ENCODE data around the gene SLC10A3.

The SLC10A3 gene

DNA sequence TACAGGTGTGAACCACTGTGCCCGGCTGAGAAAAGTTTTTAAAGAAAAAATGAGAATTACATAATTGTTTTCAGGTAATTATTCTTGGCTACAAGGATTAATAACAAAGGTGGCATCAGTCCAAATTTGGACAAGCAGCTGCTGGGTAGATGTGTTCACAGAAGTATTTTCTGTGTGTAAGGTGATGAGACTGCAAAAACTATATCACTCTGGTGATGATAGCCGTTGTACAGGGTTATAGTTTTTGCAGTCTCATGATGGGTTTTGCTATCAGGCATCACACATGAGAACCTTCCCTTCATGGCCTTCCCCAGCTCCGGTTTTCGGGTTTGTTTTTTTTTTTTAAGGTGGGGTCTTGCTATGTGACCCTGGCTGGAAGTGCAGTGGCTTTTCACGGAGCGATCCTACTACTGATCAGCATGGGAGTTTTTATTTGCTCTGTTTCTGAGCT lies 5.1 kb upstream of the SLC10A3 start:
- H3K36me3 ChIP-seq, result no peaks in the 10 kb centered on the region
- H3K9me3 ChIP-seq (ENCODE audit: severe bottlenecking), result peaks cover 5% of the 10 kb centered on the region
- H3K27ac ChIP-seq, result no peak overlapping the region
- H3K27me3 ChIP-seq (ENCODE audit: insufficient read depth, low read depth, severe bottlenecking), result peaks cover 5% of the 10 kb centered on the region
- TF ChIP-seq, protein P1, sequence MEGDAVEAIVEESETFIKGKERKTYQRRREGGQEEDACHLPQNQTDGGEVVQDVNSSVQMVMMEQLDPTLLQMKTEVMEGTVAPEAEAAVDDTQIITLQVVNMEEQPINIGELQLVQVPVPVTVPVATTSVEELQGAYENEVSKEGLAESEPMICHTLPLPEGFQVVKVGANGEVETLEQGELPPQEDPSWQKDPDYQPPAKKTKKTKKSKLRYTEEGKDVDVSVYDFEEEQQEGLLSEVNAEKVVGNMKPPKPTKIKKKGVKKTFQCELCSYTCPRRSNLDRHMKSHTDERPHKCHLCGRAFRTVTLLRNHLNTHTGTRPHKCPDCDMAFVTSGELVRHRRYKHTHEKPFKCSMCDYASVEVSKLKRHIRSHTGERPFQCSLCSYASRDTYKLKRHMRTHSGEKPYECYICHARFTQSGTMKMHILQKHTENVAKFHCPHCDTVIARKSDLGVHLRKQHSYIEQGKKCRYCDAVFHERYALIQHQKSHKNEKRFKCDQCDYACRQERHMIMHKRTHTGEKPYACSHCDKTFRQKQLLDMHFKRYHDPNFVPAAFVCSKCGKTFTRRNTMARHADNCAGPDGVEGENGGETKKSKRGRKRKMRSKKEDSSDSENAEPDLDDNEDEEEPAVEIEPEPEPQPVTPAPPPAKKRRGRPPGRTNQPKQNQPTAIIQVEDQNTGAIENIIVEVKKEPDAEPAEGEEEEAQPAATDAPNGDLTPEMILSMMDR (IDR thresholded peaks at IDR 0.05; ENCODE audit: low read depth, low read length), result no peak
- no peak overlapping the region for H3K4me3 ChIP-seq (ENCODE audit: low read depth, low read length)
- DNase-seq, result no peak

DNA sequence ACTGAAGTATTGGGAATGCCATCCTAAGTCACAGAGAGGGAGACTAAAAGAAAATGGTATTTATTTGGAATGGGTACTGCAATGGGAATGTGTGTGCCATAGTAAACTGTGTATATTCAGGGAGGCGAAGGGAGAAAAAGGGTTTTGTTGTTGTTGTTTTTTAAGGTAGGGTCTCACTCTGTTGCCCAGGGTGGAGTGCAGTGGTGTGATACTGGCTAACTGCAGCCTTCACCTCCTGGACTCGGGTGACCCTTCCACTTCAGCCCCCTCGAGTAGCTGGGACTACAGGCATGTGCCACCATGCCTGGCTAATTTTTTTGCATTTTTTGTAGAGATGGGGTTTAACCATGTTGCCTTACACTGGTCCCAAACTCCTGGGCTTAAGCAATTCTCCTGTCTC lies 4.3 kb upstream of the SLC10A3 start:
- H3K27ac ChIP-seq, result no peak overlapping the region
- H3K4me3 ChIP-seq (ENCODE audit: low read depth, low read length), result no peak overlapping the region
- peaks cover 4% of the 10 kb centered on the region for H3K27me3 ChIP-seq (ENCODE audit: insufficient read depth, low read depth, severe bottlenecking)
- TF ChIP-seq, protein P1 (IDR thresholded peaks at IDR 0.05; ENCODE audit: low read depth, low read length), result no peak
- no peaks in the 10 kb centered on the region for H3K36me3 ChIP-seq
- no peak for DNase-seq
- H3K9me3 ChIP-seq (ENCODE audit: severe bottlenecking), result peaks cover 5% of the 10 kb centered on the region

DNA sequence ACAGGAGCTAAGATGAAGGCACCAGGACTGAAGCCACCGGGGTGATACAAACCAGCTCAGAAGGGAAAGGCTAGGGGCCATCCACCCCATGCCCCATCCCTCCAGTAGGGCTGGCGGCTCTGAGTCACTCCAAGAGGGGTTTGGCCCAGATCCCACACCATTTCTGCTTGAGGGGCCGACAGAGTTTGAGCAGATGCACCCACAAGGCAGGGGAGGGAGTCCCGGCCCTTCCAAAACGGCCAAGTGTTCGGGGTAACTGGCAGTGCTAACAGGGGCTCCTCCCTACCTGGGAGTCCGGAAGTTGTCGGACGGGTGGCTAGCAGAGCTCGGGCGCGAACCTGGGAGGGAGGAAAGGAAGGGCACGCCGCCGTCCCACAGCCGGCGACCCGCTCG lies 412 bp downstream of the SLC10A3 start:
- DNase-seq, result no peak
- TF ChIP-seq, protein P1 (IDR thresholded peaks at IDR 0.05; ENCODE audit: low read depth, low read length), result no peak
- Histone ChIP-seq H3K27ac (peak overlapping the region; percentile 77), H3K4me3 (ENCODE audit: low read depth, low read length) (peak overlapping the region; percentile 56), H3K9me3 (ENCODE audit: severe bottlenecking) (peaks cover 5% of the 10 kb centered on the region), H3K36me3 (peaks cover 11% of the 10 kb centered on the region), H3K27me3 (ENCODE audit: insufficient read depth, low read depth, severe bottlenecking) (peaks cover 7% of the 10 kb centered on the region)

DNA sequence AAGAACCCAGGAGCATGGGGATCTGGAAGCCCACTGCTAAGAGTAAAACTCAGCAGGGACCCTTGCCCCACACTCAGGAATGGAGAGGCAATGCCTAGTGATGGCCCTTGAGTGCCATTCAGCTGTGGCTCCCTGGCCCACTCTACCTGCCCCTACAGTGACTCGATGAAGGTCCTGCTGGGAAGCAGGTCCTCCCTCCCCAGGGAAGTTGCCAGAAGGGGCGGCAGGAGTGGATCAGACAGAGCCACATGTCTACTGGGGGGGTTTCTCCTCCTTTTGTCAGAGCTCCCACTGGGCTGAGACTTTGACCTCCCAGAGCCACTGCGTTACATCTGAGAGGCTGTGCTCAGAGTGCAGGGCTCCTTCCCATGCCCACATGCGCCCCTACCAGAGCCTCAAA lies 1.2 kb downstream of the SLC10A3 start:
- Histone ChIP-seq H3K36me3 (peaks cover 20% of the 10 kb centered on the region), H3K27ac (no peak overlapping the region), H3K9me3 (ENCODE audit: severe bottlenecking) (peaks cover 5% of the 10 kb centered on the region), H3K4me3 (ENCODE audit: low read depth, low read length) (no peak overlapping the region), H3K27me3 (ENCODE audit: insufficient read depth, low read depth, severe bottlenecking) (peaks cover 7% of the 10 kb centered on the region)
- TF ChIP-seq, protein P1 (IDR thresholded peaks at IDR 0.05; ENCODE audit: low read depth, low read length), result no peak
- DNase-seq, result no peak

DNA sequence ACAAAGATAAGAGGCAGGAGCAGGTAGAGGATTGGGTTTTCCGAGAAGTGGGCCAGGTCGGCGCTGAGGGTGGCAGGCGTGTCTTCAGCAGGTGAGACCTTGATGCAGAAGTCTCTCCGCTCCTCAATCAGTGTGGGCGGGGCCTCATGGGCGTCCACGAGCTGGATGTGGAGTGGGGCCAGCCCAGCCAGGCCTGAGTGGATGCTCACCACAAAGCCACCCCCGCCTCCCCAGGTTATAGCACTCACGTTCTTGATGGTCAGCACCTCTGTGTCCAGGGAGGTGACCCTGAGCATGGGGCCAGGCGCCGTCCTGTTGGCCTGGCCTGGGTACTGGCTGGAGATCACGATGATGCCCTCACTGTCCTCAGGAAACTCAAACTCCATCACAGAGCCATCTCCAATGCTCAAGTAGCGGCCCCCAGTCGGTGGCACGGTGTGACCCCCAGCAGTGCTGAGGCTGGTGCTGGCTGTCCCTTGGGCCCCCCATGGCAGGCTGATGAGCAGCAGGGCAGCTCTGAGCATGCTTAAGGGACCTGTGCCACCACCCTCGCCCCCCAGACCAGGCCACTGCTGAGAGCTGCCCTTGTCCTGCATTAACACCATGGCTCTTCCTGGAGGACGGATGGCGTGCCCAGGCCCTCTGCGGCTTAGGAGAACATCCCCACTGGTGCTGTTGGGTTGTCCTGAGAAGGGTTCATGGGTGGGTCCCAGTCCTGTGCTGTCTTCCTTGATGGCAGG lies 1.9 kb downstream of the SLC10A3 start:
- TF ChIP-seq, protein P1 (IDR thresholded peaks at IDR 0.05; ENCODE audit: low read depth, low read length), result no peak
- no peak for DNase-seq

More for the DNA sequence above, 1.9 kb downstream of the SLC10A3 start:
- Histone ChIP-seq H3K9me3 (ENCODE audit: severe bottlenecking) (peaks cover 5% of the 10 kb centered on the region), H3K4me3 (ENCODE audit: low read depth, low read length) (no peak overlapping the region), H3K36me3 (peaks cover 26% of the 10 kb centered on the region), H3K27ac (no peak overlapping the region), H3K27me3 (ENCODE audit: insufficient read depth, low read depth, severe bottlenecking) (peaks cover 7% of the 10 kb centered on the region)

All from WERI-Rb-1 (cell line).